OCI-LY7 (cell line): Measurements from ENCODE around the gene DAP. TPM values are rescaled to one million over a fixed set of nuclear protein-coding genes. Genes with fewer than 3 reads are reported as not detected.

Experiments
- BruUV-seq: library from RNA; stranded (reverse); fragments of 400-500 nt; replicated peaks from 2 replicates; lab custom pipeline; 2021; lab: Mats Ljungman, UMichigan
- CTCF ChIA-PET: fragments of 300-600 bp; sonication (Branson Sonifier 250); formaldehyde crosslinking; loops from one replicate; lab custom pipeline; 2022; ENCODE audit warnings: antibody characterized with exemption; ENCODE audit not compliant: unreplicated experiment; lab: Charles Lee
- POLR2A ChIA-PET: fragments of 300-600 bp; sonication (Branson Sonifier 250); formaldehyde crosslinking; loops from one replicate; lab custom pipeline; 2022; ENCODE audit warnings: antibody characterized with exemption; lab: Charles Lee
- DNase-seq: peaks from one replicate; pipeline ENCODE4 v3.0.0-alpha.2; 2015; ENCODE audit warnings: low spot score
- H2AFZ ChIP-seq: fragments of 200-600 bp; sonication (generic), shearing (Covaris generic); 2 replicates; pipeline ENCODE4 v1.6.1; 2014; ENCODE audit warnings: mild to moderate bottlenecking, antibody characterized with exemption, low read length, moderate library complexity
- H3K27ac ChIP-seq: fragments of 200-600 bp; sonication (generic); 2 replicates; pipeline ENCODE4 v1.5.1; 2014; ENCODE audit warnings: mixed run types, low read depth, mild to moderate bottlenecking, moderate library complexity, low read length, inconsistent platforms; ENCODE audit not compliant: poor library complexity, severe bottlenecking
- H3K36me3 ChIP-seq: fragments of 200-600 bp; sonication (generic); 2 replicates; pipeline ENCODE4 v1.6.1; 2014; ENCODE audit warnings: mild to moderate bottlenecking, antibody characterized with exemption, low read length, moderate library complexity, mixed read lengths; ENCODE audit not compliant: insufficient read depth
- H3K4me1 ChIP-seq: fragments of 200-600 bp; sonication (generic); 2 replicates; pipeline ENCODE4 v1.5.1; 2014; ENCODE audit warnings: mild to moderate bottlenecking, low read length; ENCODE audit not compliant: insufficient read depth, poor library complexity, severe bottlenecking
- H3K4me2 ChIP-seq: fragments of 200-600 bp; sonication (generic); 2 replicates; pipeline ENCODE4 v1.6.1; 2014; ENCODE audit warnings: mild to moderate bottlenecking, low read length
- H3K4me3 ChIP-seq: fragments of 200-600 bp; sonication (generic); 2 replicates; pipeline ENCODE4 v1.5.1; 2014; ENCODE audit warnings: mild to moderate bottlenecking, low read depth, low read length; ENCODE audit not compliant: poor library complexity, severe bottlenecking
- H3K79me2 ChIP-seq: fragments of 200-600 bp; sonication (generic); 2 replicates; pipeline ENCODE4 v1.6.1; 2016; ENCODE audit warnings: low read depth, mild to moderate bottlenecking, low read length, moderate library complexity, mixed read lengths; ENCODE audit not compliant: insufficient read depth
- H3K9me2 ChIP-seq: fragments of 200-600 bp; sonication (generic); 2 replicates; pipeline ENCODE4 v1.6.1; 2016; ENCODE audit warnings: mild to moderate bottlenecking, low read length, mixed read lengths; ENCODE audit not compliant: insufficient read depth
- H3K9me3 ChIP-seq: fragments of 200-600 bp; sonication (generic); 2 replicates; pipeline ENCODE4 v1.6.1; 2014; ENCODE audit warnings: mild to moderate bottlenecking, mixed run types, low read length, mixed read lengths
- H4K20me1 ChIP-seq: fragments of 200-600 bp; sonication (generic); 2 replicates; pipeline ENCODE4 v1.6.1; 2014; ENCODE audit warnings: mild to moderate bottlenecking, antibody characterized with exemption, low read length, moderate library complexity, mixed read lengths; ENCODE audit not compliant: insufficient read depth
- EZH2phosphoT487 ChIP-seq: fragments of 200-600 bp; sonication (generic); IDR thresholded peaks from 2 replicates; pipeline ENCODE4 v1.6.1; 2018; ENCODE audit warnings: low read depth, borderline replicate concordance, mild to moderate bottlenecking, mixed run types, antibody characterized with exemption, low read length, moderate library complexity, mixed read lengths
- intact Hi-C: fragments of 100-400 bp; cut with micrococcal nuclease; formaldehyde crosslinking; loops from one replicate; pipeline ENCODE4 v1.10.0; 2022; ENCODE audit not compliant: unreplicated experiment
- total RNA-seq, 2 experiments: library from RNA; depleted of rRNA in 1 of 2; stranded (reverse); fragments of >200 nt in 1 of 2; shearing (Covaris generic) in 1 of 2; gene quantifications; 2 replicates each; pipeline ENCODE4 v1.2.3, GENCODE V29; 2014 to 2022
- TF ChIP-seq, protein P1 (sequence below): fragments of 200-600 bp; sonication (generic); conservative IDR thresholded peaks from 2 replicates; pipeline ENCODE4 v1.5.1; 2014; ENCODE audit warnings: mild to moderate bottlenecking, antibody characterized with exemption, low read length, moderate library complexity, mixed read lengths

The DAP gene
- total RNA-seq, 2 experiments from 2014 or later: 21.5 to 96.1 TPM

GRCh38 chr5:10753178-10753577, 7.9 kb downstream of the DAP start:
- intact Hi-C loops: no loop called here
- POLR2A ChIA-PET: interaction anchor here (0.6 to 1.5 kb wide), 3 partner anchors 12 to 18 kb away, joined by 3 to 4 read pairs (median 4); no protein-coding TSS in a partner anchor
- H4K20me1 ChIP-seq: 0 out of 2 replicates have a peak, but pooled peaks cover 7% of the 10 kb centered on the region
- peaks cover 6% of the 10 kb centered on the region for H3K4me1 ChIP-seq
- H3K9me2 ChIP-seq: no peaks in the 10 kb centered on the region
- H3K4me3 ChIP-seq: no peak overlapping the region
- no TSS peak for BruUV-seq
- peaks cover 71% of the 10 kb centered on the region for H3K36me3 ChIP-seq
- no peak overlapping the region for H3K4me2 ChIP-seq
- peaks cover 39% of the 10 kb centered on the region; the same call in 1 of the 2 replicates for H3K79me2 ChIP-seq
- no peaks in the 10 kb centered on the region for H3K9me3 ChIP-seq
- DNase-seq: no peak
- H3K27ac ChIP-seq: no peak overlapping the region
- CTCF ChIA-PET: interaction anchor here (1.0 kb wide), 1 partner anchor 54 kb away, joined by 3 read pairs; no protein-coding TSS in a partner anchor
- no peak overlapping the region for H2AFZ ChIP-seq
- TF ChIP-seq, protein P1, sequence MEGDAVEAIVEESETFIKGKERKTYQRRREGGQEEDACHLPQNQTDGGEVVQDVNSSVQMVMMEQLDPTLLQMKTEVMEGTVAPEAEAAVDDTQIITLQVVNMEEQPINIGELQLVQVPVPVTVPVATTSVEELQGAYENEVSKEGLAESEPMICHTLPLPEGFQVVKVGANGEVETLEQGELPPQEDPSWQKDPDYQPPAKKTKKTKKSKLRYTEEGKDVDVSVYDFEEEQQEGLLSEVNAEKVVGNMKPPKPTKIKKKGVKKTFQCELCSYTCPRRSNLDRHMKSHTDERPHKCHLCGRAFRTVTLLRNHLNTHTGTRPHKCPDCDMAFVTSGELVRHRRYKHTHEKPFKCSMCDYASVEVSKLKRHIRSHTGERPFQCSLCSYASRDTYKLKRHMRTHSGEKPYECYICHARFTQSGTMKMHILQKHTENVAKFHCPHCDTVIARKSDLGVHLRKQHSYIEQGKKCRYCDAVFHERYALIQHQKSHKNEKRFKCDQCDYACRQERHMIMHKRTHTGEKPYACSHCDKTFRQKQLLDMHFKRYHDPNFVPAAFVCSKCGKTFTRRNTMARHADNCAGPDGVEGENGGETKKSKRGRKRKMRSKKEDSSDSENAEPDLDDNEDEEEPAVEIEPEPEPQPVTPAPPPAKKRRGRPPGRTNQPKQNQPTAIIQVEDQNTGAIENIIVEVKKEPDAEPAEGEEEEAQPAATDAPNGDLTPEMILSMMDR: no peak
- TF ChIP-seq EZH2phosphoT487: no peak

DNA sequence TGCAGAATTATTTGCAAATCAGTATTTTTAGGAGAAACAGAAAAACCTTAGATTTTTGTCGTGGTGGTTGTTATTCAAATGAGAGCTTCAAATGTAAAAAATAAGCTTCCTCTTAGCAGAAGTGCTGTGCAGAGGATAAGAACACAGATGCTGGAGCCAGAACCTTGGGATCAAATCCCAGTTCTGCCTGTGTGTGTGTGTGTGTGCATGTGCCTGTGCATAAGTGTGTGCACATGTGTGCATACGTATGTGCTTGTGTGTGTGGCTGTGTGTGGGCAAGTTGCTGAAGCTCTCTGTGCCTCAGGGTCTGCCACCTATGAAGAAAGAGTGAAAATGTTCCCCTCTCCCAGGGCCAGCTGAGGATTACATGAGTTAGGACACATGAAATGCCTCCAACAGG, 8.6 kb downstream of the DAP start:
- CTCF ChIA-PET: no interaction called here

GRCh38 chr5:10750909-10751308, 10.1 kb downstream of the DAP start:
- H3K4me1 ChIP-seq: peaks cover 6% of the 10 kb centered on the region
- H3K9me3 ChIP-seq: no peaks in the 10 kb centered on the region
- no peak overlapping the region for H2AFZ ChIP-seq
- TF ChIP-seq EZH2phosphoT487: no peak
- TF ChIP-seq, protein P1: no peak
- BruUV-seq: TSS peak; percentile 15
- H3K4me3 ChIP-seq: no peak overlapping the region
- intact Hi-C loops: no loop called here
- H3K36me3 ChIP-seq: peaks cover 70% of the 10 kb centered on the region
- no peaks in the 10 kb centered on the region for H3K9me2 ChIP-seq
- H3K79me2 ChIP-seq: peaks cover 23% of the 10 kb centered on the region; the same call in 1 of the 2 replicates
- H3K4me2 ChIP-seq: no peak overlapping the region
- CTCF ChIA-PET: no interaction called here
- POLR2A ChIA-PET: no interaction called here
- no peak overlapping the region for H3K27ac ChIP-seq
- H4K20me1 ChIP-seq: 0 out of 2 replicates have a peak, but pooled peaks cover 7% of the 10 kb centered on the region
- DNase-seq: no peak

More for the DNA sequence above, 8.6 kb downstream of the DAP start:
- Histone ChIP-seq H3K36me3 (peaks cover 70% of the 10 kb centered on the region), H3K4me3 (no peak overlapping the region), H3K79me2 (peaks cover 32% of the 10 kb centered on the region; the same call in 1 of the 2 replicates), H4K20me1 (0 out of 2 replicates have a peak, but pooled peaks cover 7% of the 10 kb centered on the region), H3K4me1 (peaks cover 6% of the 10 kb centered on the region), H3K9me2 (no peaks in the 10 kb centered on the region), H3K9me3 (no peaks in the 10 kb centered on the region), H3K27ac (no peak overlapping the region), H2AFZ (no peak overlapping the region), H3K4me2 (no peak overlapping the region)
- BruUV-seq: no TSS peak
- TF ChIP-seq EZH2phosphoT487: no peak
- TF ChIP-seq, protein P1: no peak
- POLR2A ChIA-PET: interaction anchor here (1.5 to 1.6 kb wide), 2 partner anchors 12 to 29 kb away, joined by 4 to 5 read pairs; no protein-coding TSS in a partner anchor
- intact Hi-C loops: no loop called here
- DNase-seq: no peak
